Coronary artery (tissue), 2 donors: ENCODE measurements around the gene SLAMF7.

Experiments
- DNase-seq: peaks from one replicate; pipeline ENCODE4 v3.0.0-alpha.2; 2017; ENCODE audit warnings: low spot score
- H3K27ac ChIP-seq, 2 donors: fragments of 200-600 bp; sonication (generic); one replicate each; pipeline ENCODE4 v1.5.1; 2016 to 2019
- H3K4me3 ChIP-seq: fragments of 200-600 bp; sonication (generic); 2 replicates; pipeline ENCODE4 v1.5.1; 2016; ENCODE audit warnings: mild to moderate bottlenecking, moderate library complexity
- CTCF ChIP-seq: fragments of 200-600 bp; sonication (generic); IDR thresholded peaks from one replicate; pipeline ENCODE4 v1.5.1; 2019; ENCODE audit warnings: antibody characterized with exemption

Gene SLAMF7

GRCh38 chr1:160800142-160800541 lies 61.1 kb downstream of the SLAMF7 start:
- Histone ChIP-seq H3K4me3 (no peak overlapping the region), H3K27ac (no peak overlapping the region)
- DNase-seq, result no peak
- TF ChIP-seq CTCF, result no peak

- no peak overlapping the region for H3K27ac ChIP-seq
- DNase-seq, result no peak
- no peak overlapping the region for H3K4me3 ChIP-seq
- TF ChIP-seq CTCF, result no peak
These were observed 61.8 kb downstream of the SLAMF7 start for GRCh38 chr1:160800645-160801408.

- no peak for DNase-seq
- H3K4me3 ChIP-seq, result no peak overlapping the region
- no peak for TF ChIP-seq CTCF
- no peak overlapping the region for H3K27ac ChIP-seq
These were observed 63.0 kb downstream of the SLAMF7 start for GRCh38 chr1:160801836-160802580.
